Measurements from ENCODE around the gene ADAM10.
"Not testable (repeated sequence)": the region's sequence is repeated elsewhere in the genome, so short reads cannot be mapped to it uniquely, and the experiment has no call there.

GRCh38 chr15:58603927-58604326 lies 145.6 kb downstream of the ADAM10 start:
- TF ChIP-seq SMAD4 (CRISPR knock-in tag; IDR thresholded peaks at IDR 0.05); CTCF (IDR thresholded peaks at IDR 0.05); ZBTB21 (CRISPR knock-in tag; IDR thresholded peaks at IDR 0.05; ENCODE audit: borderline replicate concordance); E2F4 (CRISPR knock-in tag; IDR thresholded peaks at IDR 0.05; ENCODE audit: borderline replicate concordance, low read depth); JUN (CRISPR knock-in tag; IDR thresholded peaks at IDR 0.05); SP1 (CRISPR knock-in tag; conservative IDR thresholded peaks at IDR 0.05): not testable (repeated sequence)
